ENCODE data around the gene ADGRG7. TPM values are rescaled to one million over a fixed set of nuclear protein-coding genes. Genes with fewer than 3 reads are reported as not detected.

The ADGRG7 gene
- total and polyA plus RNA-seq, 9 of the 15 experiments (the other 6 are each of a cell fraction or from before 2014, with no cell fraction given): 0.03 TPM; not detected in 7

DNA sequence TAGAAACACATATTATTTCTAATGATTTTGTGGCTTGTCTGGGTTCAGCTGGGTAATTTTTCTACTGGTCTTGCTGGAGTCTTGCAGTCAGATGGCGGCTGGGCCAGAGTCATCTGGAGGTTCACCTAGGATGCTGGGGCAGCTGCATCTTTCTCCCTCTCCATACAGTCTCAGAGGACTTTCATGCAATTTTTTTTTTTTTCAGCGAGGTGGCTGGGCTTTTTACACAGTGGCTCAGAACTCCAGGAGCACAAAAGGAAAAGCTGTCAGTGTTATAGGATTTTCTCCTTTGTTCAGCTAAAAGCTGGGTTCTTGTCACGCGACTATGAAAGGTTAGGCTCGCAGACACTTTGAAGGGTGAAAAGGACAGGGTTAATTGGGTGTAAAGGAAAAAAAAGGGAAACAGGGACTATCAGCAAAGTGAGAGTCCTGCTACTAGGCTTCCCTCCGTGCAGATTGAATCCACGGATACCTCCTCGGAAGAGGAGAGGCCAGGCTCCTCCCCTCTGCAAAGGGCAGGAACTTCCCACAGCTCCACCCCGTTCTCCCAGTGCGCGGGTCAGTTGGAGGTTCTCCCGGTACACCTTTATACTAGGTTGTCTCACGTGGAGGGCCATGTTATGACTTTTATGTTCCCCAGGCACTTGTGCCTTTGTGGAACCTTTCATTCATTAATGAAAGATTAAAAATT, 44.3 kb downstream of the ADGRG7 start:
- intact Hi-C loops (cut with micrococcal nuclease) (loop anchor here (10.0 kb wide), 1 partner anchor 141 kb away; no protein-coding TSS in a partner anchor), in situ Hi-C loops (cut with MboI) (no loop called here)
- CTCF ChIA-PET (ENCODE audit: low intra/inter-chr PET ratio): no interaction called here
- no peak overlapping the region for H3K27ac ChIP-seq (ENCODE audit: extremely low read depth, low read depth, low read length)
- no peaks in the 10 kb centered on the region for H3K79me2 ChIP-seq (ENCODE audit: control insufficient read depth, insufficient read depth, low read length)
- 40% methylated on average over 7 of the region's 13 CpGs for WGBS (ENCODE audit: insufficient coverage, low coverage, missing lambda C conversion rate)
- H4K20me1 ChIP-seq (replicated peaks; ENCODE audit: control insufficient read depth, insufficient read depth, low read length): no peaks in the 10 kb centered on the region
- no peak overlapping the region for H3K4me3 ChIP-seq
- H3K9ac ChIP-seq (ENCODE audit: insufficient read depth in 1 of 2, low read depth in 2 of 2, low read length in 2 of 2): no peak overlapping the region; a peak in 1 of 4 replicates
- FAIRE-seq (no peak), DNase-seq (ENCODE audit: extremely low read depth in 1 of 4, low spot score in 3 of 4) (peak in 1 of 4 experiments; percentile 44), ATAC-seq (peak; percentile 86)
- H3K9me3 ChIP-seq (replicated peaks; ENCODE audit: control insufficient read depth, insufficient read depth, low read depth, low read length): no peaks in the 10 kb centered on the region
- H3K27me3 ChIP-seq (ENCODE audit: control insufficient read depth in 2 of 2, insufficient read depth in 2 of 2, low read length in 2 of 2): no peaks in the 10 kb centered on the region
- H2AFZ ChIP-seq (ENCODE audit: low read depth, low read length): peak overlapping the region; percentile 60
- no peaks in the 10 kb centered on the region for H3K36me3 ChIP-seq (ENCODE audit: control insufficient read depth, insufficient read depth, low read length)
- POLR2A ChIA-PET: interaction anchor here (0.6 to 0.8 kb wide), 2 partner anchors 252 to 1194 kb away, joined by 3 to 5 read pairs; partner anchors contain the start of gene LNP1
- no peak for TF ChIP-seq KLF10 (CRISPR knock-in tag; IDR thresholded peaks at IDR 0.05)
- 0 out of 4 replicates have a peak, but pooled peaks of 1 of the 2 experiments have one; percentile 17 for TF ChIP-seq NRF1 (conservative IDR thresholded peaks at IDR 0.05 in 1 of 2, IDR thresholded peaks at IDR 0.05 in 1 of 2)
- no peak for TF ChIP-seq ZNF197 (CRISPR knock-in tag; IDR thresholded peaks at IDR 0.05; ENCODE audit: low read depth)
- H3K4me1 ChIP-seq (replicated peaks in 1 of 2; ENCODE audit: control insufficient read depth in 2 of 2, insufficient read depth in 2 of 2, low read length in 2 of 2): peaks cover 0 to 3% of the 10 kb centered on the region in 2 experiments; a peak in 2 of 5 replicates
- no TSS peak for BruUV-seq (replicated peaks)
- no peaks in the 10 kb centered on the region for H3K9me1 ChIP-seq (ENCODE audit: control insufficient read depth, insufficient read depth, low read length)
- no peak overlapping the region; the same call in none of the 2 replicates for H3K4me2 ChIP-seq (ENCODE audit: insufficient read depth, low read length)

DNA sequence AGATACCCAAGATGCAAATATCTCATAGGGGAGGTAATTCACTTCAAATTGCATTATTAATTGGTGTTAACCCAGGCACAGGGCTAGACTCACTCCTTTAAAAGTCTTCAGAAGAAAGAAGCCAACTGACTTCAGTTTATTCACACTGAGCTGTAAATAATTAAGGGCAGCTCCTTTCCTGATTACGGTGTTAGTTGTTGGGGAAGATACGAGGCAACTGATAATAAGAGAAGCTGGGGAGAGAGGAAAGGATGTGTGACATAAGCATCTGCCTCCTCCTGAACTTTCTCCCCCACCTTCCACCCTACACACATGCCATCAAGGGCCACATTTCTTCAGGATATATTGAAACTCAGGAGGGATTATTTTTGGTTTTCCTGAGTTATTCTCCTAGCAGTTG, 47.5 kb downstream of the ADGRG7 start:
- Histone ChIP-seq H3K9me1 (ENCODE audit: control insufficient read depth, insufficient read depth, low read length) (no peaks in the 10 kb centered on the region), H3K27me3 (ENCODE audit: control insufficient read depth in 2 of 2, insufficient read depth in 2 of 2, low read length in 2 of 2) (no peaks in the 10 kb centered on the region), H2AFZ (ENCODE audit: low read depth, low read length) (no peak overlapping the region), H3K4me2 (ENCODE audit: insufficient read depth, low read length) (no peak overlapping the region), H3K4me3 (no peak overlapping the region), H3K79me2 (ENCODE audit: control insufficient read depth, insufficient read depth, low read length) (no peaks in the 10 kb centered on the region), H3K36me3 (ENCODE audit: control insufficient read depth, insufficient read depth, low read length) (no peaks in the 10 kb centered on the region), H3K9me3 (replicated peaks; ENCODE audit: control insufficient read depth, insufficient read depth, low read depth, low read length) (no peaks in the 10 kb centered on the region), H3K27ac (ENCODE audit: extremely low read depth, low read depth, low read length) (no peak overlapping the region), H3K9ac (ENCODE audit: insufficient read depth in 1 of 2, low read depth in 2 of 2, low read length in 2 of 2) (no peak overlapping the region), H4K20me1 (replicated peaks; ENCODE audit: control insufficient read depth, insufficient read depth, low read length) (no peaks in the 10 kb centered on the region), H3K4me1 (replicated peaks in 1 of 2; ENCODE audit: control insufficient read depth in 2 of 2, insufficient read depth in 2 of 2, low read length in 2 of 2) (0 out of 5 replicates have a peak, but pooled peaks cover 0 to under 1% of the 10 kb centered on the region in 2 experiments)
- no TSS peak for BruUV-seq (replicated peaks)
- no peak for DNase-seq (ENCODE audit: extremely low read depth in 1 of 4, low spot score in 3 of 4)
- 0 out of 3 replicates have a peak, but pooled peaks have one; percentile 25 for ATAC-seq
- in situ Hi-C loops (cut with MboI) (no loop called here), intact Hi-C loops (cut with micrococcal nuclease) (loop anchor here (10.0 kb wide), 1 partner anchor 138 kb away; no protein-coding TSS in a partner anchor)
- no peak for FAIRE-seq
- 43% methylated on average over 1 of the region's 2 CpGs for WGBS (ENCODE audit: insufficient coverage, low coverage, missing lambda C conversion rate)
- POLR2A ChIA-PET: interaction anchor here (0.5 to 0.9 kb wide), 2 partner anchors 53 to 72 kb away, joined by 3 read pairs; no protein-coding TSS in a partner anchor
- no peak for TF ChIP-seq CBFA2T3 (IDR thresholded peaks at IDR 0.05)
- TF ChIP-seq RFX5 (IDR thresholded peaks at IDR 0.05; ENCODE audit: low read depth, low read length): peak; percentile 89
- CTCF ChIA-PET (ENCODE audit: low intra/inter-chr PET ratio): no interaction called here
